Measurements from ENCODE around the gene RBM15. TPM values are rescaled to one million over a fixed set of nuclear protein-coding genes. Genes with fewer than 3 reads are reported as not detected.

RBM15 gene
- total RNA-seq, 1 donor from 2014 or later: 9.6 TPM

- ATAC-seq: no peak
These were observed 19.0 kb upstream of the RBM15 start for GRCh38 chr1:110320168-110320518.

GRCh38 chr1:110321045-110321444 is 18.1 kb upstream of the RBM15 start:
- no peak for DNase-seq (ENCODE audit: low spot score)
- ATAC-seq: no peak

More at GRCh38 chr1:110320168-110320518, 19.0 kb upstream of the RBM15 start:
- DNase-seq (ENCODE audit: low spot score): no peak

- no peak for DNase-seq (ENCODE audit: low spot score)
- no peak for ATAC-seq
These were observed 17.3 kb upstream of the RBM15 start for GRCh38 chr1:110321846-110322245.

GRCh38 chr1:110324667-110325066 is 14.5 kb upstream of the RBM15 start:
- ATAC-seq (no peak), DNase-seq (ENCODE audit: low spot score) (no peak)

- ATAC-seq: no peak
These were observed 12.4 kb upstream of the RBM15 start for GRCh38 chr1:110326826-110327225.

GRCh38 chr1:110328274-110328673 is 10.9 kb upstream of the RBM15 start:
- no peak for ATAC-seq
- DNase-seq (ENCODE audit: low spot score): no peak

More at GRCh38 chr1:110326826-110327225, 12.4 kb upstream of the RBM15 start:
- DNase-seq (ENCODE audit: low spot score): no peak

- ATAC-seq (no peak), DNase-seq (ENCODE audit: low spot score) (no peak)
These were observed 10.5 kb upstream of the RBM15 start for GRCh38 chr1:110328700-110329099.

GRCh38 chr1:110335265-110335664 is 3.9 kb upstream of the RBM15 start:
- DNase-seq (ENCODE audit: low spot score): no peak
- ATAC-seq: no peak

GRCh38 chr1:110336300-110337039 is 2.7 kb upstream of the RBM15 start:
- no peak for DNase-seq (ENCODE audit: low spot score)
- ATAC-seq: no peak

GRCh38 chr1:110337704-110338308 is 1.4 kb upstream of the RBM15 start:
- ATAC-seq: peak; percentile 6
- peak; percentile 64 for DNase-seq (ENCODE audit: low spot score)

- ATAC-seq (peak; percentile 75), DNase-seq (ENCODE audit: low spot score) (peak; percentile 96)
These were observed 780 bp upstream of the RBM15 start for GRCh38 chr1:110338309-110338885.

- ATAC-seq: peak; percentile 27
- peak; percentile 72 for DNase-seq (ENCODE audit: low spot score)
These were observed 430 bp downstream of the RBM15 start for GRCh38 chr1:110339407-110340206.

GRCh38 chr1:110340207-110340468 is 961 bp downstream of the RBM15 start:
- ATAC-seq (no peak), DNase-seq (ENCODE audit: low spot score) (no peak)

GRCh38 chr1:110341146-110341871 is 2.1 kb downstream of the RBM15 start:
- DNase-seq (ENCODE audit: low spot score) (no peak), ATAC-seq (no peak)

GRCh38 chr1:110341872-110342331 is 2.7 kb downstream of the RBM15 start:
- DNase-seq (ENCODE audit: low spot score) (no peak), ATAC-seq (no peak)

GRCh38 chr1:110343249-110343648 is 4.1 kb downstream of the RBM15 start:
- ATAC-seq (no peak), DNase-seq (ENCODE audit: low spot score) (no peak)

GRCh38 chr1:110344152-110344551 is 5.0 kb downstream of the RBM15 start:
- DNase-seq (ENCODE audit: low spot score) (no peak), ATAC-seq (no peak)

- ATAC-seq: no peak
- DNase-seq (ENCODE audit: low spot score): no peak
These were observed 6.3 kb downstream of the RBM15 start for GRCh38 chr1:110345480-110345879.

- DNase-seq (ENCODE audit: low spot score) (no peak), ATAC-seq (no peak)
These were observed 7.5 kb downstream of the RBM15 start for GRCh38 chr1:110346690-110347089.

- no peak for DNase-seq (ENCODE audit: low spot score)
- no peak for ATAC-seq
These were observed 8.2 kb downstream of the RBM15 start for GRCh38 chr1:110347182-110347893.
